Caki2 (cell line): ENCODE measurements around the gene CBFA2T2. TPM values are rescaled to one million over a fixed set of nuclear protein-coding genes. Genes with fewer than 3 reads are reported as not detected.
A peak's percentile ranks its signal among the peaks of the same experiment; 100 is the strongest.
"Not testable (repeated sequence)": the region's sequence is repeated elsewhere in the genome, so short reads cannot be mapped to it uniquely, and the experiment has no call there.

Experiments used
- DNase-seq: peaks from one replicate; pipeline ENCODE4 v3.0.0-alpha.2; 2015; ENCODE audit warnings: low read depth
- in situ Hi-C: cut with HindIII; loops from 2 replicates; pipeline ENCODE4 v1.10.0; 2016; ENCODE audit warnings: low sequenced_read_pairs, low pct_unique_long_range_greater_than_20kb, mixed read lengths
- total RNA-seq: library from RNA; depleted of rRNA; stranded (reverse); fragments of >200 nt; shearing (Covaris generic); gene quantifications from 2 replicates; pipeline ENCODE4 v1.2.3, GENCODE V29; 2014; ENCODE audit warnings: low replicate concordance; rRNA removed

The CBFA2T2 gene
- total RNA-seq: 51.9 and 56.1 TPM in 2 replicates

DNA sequence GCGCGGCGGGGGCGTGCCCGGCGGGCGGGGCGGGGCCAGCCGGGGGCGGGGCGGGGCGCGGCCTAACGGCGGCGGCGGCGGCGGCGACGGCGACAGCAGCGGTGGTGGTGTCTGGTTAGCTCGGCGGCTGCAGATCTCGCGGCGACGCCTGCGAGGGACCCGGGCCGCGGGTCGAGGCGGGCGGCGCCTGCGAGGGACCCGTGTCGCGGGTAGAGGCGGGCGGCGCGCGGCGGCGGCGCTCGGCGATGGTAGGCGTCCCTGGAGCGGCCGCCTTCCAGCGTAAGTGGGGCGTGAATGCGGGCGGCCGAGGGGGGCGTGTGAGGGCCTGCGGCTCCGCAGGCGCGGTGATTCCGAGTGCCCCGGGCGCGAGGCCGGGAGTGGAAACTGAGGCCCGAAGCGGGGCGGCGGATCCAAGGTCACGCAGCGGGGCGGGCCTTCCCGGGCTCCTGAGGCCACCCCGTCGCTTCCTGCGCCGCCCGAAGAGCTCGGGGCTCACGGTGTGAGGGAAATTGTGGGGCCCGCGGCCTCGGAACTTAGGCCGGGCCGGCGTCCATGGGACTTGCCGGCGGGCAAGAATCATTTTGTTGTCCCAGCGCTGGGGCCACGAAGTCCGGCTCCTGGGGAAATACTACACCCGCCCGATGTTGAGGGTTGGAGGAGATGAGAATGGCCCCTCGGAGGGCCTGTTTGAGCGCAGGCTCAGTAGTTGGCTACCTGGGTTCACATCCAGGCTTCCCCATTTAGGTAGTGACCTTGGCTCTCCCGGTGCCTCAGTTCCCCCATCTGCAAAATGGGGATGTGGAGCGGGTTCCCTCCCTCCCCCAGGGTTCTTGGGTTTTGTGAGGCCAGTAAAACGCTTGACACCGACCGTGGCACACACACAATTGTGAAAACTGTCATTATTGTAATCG is at the start of gene CBFA2T2:
CBFA2T2 (plus strand) TSS at position 74 of the 911 bp plus-strand sequence; CDS start at position 246, 172 bp downstream.
- peak; percentile 79 for DNase-seq
- in situ Hi-C loops: no loop called here

DNA sequence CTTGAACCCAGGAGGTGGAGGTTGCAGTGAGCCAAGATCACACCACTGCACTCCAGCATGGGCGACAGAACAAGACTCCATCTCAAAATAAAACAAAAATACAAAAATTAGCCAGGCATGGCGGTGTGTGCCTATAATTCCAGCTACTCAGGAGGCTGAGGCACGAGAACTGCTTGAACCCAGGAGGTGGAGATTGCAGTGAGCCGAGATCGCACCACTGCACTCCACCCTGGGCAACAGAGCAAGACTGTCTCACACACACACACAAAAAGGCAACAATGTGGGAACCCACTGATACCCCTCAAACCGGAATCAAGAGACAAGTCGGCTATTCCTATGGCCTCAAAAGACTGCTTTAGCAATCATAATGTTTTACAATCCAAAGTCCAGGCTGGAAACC is 49.3 kb upstream of the CBFA2T2 start:
- DNase-seq, in situ Hi-C loops: not testable (repeated sequence)

DNA sequence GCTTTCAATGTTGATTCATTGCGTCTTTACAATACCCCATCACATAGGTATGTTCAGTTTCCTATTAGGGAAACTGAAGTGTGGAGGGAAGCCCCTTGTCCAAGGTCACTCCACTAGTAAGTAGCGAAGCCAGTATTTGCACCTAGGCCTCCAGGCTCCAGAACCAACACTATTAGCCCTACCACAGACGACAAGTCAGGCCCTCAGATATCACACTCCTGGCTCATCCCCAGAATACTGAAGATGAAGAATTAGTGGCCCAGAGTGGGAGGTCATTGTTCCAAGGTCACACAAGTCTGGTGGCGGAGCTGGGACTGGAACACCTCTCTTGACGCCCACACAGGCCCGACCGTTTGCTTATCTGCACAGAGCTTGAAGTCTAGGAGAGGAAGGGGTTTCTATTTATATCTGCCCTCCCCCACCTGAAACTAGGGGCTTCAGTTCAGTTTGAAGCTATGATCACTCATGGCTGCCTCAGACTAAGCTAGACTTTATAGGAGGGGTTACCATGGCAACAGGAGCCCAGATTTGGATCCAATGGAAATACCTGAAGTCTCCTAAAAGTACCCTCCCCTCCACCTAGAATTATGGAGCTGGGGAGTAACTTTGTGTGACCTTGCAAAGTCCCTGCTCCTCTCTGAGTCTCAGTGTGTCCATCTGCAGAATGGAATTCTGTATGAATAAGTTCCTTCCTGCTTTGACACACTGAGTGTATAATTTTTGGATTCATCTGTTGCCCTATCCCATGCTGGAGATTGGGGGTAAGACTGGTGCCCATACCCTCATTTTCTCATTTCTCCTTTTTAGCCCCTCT is 48.5 kb upstream of the CBFA2T2 start:
- DNase-seq: no peak
- in situ Hi-C loops: no loop called here

DNA sequence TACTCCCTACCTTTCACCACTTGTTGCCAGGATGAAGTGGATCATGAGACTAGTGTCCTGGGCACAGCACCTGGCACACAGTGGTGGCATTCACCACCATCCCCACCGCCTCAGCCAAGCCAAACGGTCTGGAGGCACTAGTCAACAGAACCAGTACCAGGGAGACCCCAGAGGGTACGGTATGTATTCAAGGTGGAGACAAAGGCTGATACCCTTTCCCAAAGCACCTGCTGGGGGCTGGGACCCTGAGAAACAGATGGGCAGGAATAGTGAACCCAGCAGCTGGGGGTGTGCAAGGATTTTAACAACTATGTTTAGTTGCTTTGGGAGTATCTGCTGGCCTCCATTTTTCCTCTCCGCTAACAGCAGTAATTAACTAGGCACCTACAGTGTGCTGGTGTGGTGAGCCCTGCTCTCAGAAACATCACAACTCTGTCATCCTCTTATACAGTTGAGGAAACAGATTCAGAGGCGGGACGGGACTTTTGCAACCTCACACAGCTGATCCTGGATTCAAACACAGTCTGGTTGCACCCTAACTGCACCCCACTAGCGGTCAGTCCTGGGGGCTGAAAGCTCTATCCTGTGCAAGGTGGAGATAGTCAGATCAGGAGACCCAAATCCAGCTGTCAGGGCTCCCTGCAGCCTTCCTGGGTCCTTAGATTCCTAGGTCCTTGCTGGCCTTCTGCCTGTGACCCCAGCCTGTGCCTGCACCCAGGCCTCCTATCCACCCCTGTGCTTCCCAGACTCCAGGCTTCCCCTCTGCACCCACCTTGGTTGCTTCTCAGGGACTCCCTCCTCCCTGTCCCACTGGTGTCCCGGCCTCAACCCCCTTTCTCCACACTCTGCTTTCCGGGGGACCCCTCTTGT is 47.5 kb upstream of the CBFA2T2 start:
- DNase-seq: no peak
- in situ Hi-C loops: no loop called here

DNA sequence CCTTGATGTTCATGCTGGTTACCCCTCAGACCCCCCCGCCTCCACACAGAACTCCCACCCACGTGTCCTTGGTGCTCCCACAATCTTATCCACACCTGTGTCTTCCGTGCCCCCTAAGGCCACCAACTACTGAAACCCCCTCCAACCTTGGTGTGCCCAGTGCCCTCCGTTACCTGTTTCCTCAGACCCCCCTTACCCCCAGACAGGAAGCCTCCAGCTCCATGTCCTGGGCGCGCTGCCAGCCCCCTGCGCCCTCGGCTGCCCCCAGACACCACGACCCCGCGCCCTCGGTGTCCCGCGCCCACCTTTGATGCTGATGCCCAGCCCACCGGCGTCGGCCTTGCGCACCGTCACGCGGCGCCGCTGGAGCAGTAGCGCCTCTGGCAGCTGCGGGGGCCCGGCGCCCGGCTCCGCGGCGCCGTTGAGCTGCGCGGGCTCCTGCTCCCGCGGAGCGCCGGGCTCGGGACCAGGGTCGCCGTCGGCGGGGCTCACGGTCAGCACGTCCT is 46.8 kb upstream of the CBFA2T2 start:
- no peak for DNase-seq
- in situ Hi-C loops: no loop called here

DNA sequence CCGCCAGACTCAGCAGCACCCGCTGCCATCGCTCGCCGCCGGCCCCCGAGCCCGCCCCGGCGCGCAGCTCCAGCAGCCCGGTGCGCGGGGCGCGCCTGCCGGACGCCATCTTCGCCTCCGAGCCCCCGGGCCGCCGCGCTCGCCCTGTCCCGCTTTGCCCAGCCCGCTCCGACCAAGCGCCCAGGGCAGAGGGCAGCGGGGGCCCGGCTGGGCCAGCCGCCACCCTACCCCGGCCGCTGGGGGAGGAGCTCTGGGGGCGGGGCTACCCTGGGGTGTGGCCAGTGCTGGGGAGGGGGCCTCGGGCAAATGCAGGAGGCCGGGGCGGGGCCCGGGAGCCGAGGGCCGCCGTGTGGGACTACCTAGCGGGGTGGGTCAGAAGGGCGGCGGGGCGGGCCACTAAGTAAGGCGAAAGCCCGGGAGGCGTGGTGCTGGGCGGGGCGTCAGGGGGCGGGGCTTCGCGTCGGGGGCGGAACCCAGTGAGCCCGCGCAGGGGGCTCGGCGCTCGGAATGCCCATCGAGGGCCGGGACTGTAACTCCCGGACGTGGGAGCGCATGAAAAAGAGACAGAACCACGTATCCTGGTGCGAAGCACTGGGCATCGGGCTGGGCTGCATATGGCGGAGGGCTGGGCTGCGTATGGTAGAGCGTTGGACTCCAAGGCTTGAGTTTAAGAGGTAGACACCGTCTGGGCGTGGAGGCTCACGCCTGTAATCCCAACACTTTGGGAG is 46.2 kb upstream of the CBFA2T2 start, which contains the start of gene SNTA1:
SNTA1 (minus strand) TSS at position 252 of the 728 bp plus-strand sequence; CDS start at position 109, 143 bp downstream.
- in situ Hi-C loops: no loop called here

DNA sequence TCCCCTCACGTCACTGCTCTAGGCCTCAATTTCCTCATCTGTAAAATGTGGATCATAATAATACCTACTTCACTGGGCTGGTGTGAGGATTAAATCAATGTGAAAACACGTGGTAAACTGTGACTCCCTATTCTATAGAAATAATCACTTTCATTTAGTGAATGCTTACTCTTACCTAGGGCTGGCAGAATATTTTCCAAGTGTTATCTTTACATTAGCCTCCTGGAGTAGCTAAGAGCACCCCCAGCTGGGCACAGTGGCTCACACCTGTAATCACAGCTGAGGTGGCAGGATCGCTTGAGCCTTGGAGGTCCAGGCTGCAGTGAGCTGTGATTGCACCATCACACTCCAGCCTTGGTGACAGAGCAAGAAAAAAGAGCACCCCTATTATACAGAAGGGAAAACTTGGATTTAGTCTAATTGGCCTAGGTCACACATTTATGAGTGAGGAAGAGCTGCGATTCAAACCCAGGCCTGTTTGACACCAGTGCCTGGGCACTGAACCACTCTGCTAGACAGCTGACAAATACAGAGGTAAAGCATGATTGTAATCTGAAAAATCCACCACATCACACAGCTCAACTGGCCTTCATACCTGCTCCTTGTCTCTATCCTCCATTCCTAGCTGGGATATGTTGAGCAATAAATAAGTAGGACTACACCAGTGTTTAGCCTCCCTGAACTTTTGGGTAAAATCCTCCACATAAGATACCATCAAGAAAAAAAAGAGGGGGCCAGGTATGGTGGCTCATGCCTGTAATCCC is 44.9 kb upstream of the CBFA2T2 start:
- in situ Hi-C loops: no loop called here
- peak; percentile 31 for DNase-seq

More for the DNA sequence above, 46.2 kb upstream of the CBFA2T2 start, which contains the start of gene SNTA1:
- peak; percentile 75 for DNase-seq

DNA sequence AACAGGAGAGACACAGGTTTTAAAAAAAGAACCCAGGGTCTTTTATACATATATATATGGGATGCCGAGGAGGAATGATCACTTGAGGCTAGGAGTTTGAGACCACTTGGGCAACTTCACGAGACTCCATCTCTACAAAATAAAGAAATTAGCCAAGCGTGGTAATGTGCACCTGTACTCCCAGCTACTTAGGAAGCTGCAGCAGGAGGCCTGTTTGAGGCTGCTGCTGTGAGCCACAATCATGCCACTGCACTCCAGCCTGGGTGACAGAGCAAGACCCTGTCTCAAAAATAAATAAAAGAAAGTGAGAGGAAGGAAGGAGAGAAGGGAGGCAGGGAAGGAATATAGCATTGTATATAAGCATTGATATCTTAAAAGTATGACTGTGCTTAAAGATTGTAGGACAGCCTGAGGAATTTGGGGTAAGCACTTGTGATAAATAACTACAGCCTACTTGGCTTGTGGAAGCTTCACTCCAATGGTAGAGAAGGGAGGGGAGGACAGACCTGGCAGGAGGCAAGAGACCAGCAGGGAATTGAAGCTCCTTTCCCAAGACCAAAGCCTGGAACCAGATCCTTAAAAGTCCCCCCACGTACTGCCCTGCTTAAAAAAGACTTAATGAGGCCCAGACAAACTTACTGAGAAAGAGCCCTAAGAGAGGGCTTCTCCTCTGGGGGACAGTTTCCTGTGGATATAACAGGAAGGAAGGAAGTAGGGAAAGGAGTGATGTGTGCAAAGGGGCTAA is 43.8 kb upstream of the CBFA2T2 start:
- in situ Hi-C loops: no loop called here
- DNase-seq: no peak

DNA sequence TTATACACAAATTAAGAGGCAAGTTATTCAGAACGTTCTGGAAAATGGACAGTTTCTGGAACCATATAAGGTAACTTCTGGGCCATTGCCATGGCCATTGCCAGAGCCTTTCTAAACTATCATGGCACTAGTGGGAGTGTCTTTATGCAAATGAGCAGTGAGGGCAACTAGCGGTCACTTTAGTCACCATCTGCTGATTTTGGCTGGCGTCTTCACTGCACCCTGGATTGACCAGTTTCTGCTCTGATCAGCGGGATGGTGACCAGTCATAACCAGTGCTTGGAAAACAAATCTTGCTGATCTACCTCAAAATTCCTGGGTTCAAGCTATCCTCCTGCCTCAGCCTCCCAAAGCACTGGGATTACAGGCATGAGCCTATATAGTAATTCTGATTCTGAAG is 39.0 kb upstream of the CBFA2T2 start:
- peak; percentile 71 for DNase-seq
- in situ Hi-C loops: no loop called here

DNA sequence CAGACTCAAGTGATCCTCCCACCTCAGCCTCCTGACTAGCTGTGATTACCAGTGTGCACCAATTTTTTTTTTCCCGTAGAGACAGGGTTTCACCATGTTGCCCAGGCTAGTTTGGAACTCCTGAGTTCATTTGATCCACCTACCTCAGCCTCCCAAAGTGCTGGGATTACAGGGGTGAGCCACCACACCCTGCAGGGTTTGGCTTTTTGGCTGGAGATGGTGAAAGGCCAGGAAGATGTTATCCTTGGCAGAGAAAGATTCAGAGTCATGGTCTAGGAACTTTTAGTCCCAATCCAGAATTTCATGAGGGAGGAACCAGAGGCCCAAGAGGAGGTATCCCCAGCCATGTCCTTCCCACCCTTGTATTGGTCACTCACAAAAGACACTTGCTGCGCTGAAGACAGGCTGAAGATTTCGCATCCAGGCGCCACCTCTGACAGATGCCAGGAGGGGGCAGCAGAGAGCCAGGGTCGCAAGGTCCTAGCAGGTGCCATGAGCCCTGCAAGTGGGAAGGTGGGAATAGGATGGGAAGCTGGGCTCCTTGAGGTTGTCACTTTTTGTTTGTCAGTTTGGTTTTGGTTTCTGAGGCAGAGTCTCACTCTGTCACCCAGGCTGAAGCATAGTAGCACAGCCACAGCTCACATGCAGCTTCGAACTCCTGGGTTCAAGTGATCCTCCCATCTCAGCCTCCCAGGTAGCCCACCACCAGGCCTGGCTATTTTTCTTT is 32.8 kb upstream of the CBFA2T2 start:
- peak; percentile 75 for DNase-seq
- in situ Hi-C loops: not testable (repeated sequence)

DNA sequence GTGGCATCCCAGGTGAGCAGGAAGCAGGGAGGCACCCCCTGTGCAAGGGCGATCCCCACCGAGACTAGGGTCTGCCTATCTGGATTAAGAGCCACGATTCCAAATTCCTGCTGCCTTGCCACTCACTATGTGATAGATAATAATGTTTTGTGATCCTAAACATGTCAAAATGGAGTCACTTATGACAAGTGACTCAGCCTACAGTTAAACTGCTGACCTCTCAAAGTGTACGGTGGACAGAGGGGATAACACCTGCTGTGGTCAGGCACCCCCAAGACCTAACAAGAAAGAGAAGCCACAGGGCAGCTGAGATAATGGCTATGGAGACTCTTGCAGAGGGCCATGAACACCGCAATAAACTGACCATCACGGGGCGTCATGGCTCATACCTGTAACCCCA is 30.3 kb upstream of the CBFA2T2 start:
- in situ Hi-C loops: no loop called here
- DNase-seq: no peak

DNA sequence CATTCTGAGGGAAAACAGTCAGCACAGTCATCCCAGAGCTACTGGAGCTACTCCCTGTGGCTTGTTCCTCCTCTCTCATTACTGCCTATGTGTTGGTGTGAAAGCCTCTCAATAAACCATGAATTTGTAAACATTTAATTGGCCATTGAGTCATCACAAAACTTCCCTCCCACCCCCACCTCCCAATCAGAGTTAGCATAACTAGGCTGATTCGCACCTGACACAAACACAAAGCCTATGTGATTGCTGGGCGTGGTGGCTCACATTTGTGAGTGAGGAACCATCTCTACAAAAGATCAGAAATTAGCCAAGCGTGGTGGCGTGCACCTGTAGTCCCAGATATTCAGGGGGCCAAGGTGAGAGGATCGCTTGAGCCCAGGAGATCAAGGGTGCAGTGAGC is 29.2 kb upstream of the CBFA2T2 start:
- in situ Hi-C loops: no loop called here
- DNase-seq: no peak

DNA sequence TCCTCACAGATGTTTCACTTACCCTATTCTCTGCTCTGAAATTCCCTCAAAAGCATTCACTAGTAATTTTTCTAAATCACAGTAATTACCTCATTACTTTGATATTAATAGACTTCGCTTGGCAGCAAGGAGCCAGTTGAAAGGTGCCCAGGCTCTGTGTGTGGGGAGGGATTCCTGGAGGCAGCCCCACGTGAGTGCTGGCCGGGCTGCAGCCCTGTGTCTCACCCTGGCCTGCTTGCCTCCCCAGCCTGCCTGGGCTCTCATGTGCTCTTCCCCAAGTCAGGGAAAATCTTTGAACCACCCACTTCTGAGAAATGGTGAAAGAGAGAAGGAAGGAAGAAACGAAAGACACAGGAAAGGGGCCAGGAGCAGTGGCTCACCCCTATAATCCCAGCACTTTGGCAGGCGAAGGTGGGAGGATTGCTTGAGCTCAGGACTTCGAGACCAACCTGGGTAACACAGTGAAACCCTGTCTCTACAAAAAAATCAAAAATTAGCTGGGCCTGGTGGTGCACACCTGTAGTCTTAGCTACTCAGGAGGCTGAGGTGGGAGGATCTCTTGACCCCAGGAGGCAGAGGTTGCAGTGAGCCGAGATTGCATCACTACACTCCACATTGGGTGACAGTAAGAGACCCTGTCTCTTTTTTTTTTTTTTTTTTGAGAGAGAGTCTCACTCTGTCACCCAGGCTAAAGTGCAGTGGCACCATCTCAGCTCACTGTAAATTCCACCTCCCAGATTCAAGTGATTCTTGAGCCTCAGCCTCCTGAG is 26.4 kb upstream of the CBFA2T2 start:
- in situ Hi-C loops: no loop called here
- no peak for DNase-seq

DNA sequence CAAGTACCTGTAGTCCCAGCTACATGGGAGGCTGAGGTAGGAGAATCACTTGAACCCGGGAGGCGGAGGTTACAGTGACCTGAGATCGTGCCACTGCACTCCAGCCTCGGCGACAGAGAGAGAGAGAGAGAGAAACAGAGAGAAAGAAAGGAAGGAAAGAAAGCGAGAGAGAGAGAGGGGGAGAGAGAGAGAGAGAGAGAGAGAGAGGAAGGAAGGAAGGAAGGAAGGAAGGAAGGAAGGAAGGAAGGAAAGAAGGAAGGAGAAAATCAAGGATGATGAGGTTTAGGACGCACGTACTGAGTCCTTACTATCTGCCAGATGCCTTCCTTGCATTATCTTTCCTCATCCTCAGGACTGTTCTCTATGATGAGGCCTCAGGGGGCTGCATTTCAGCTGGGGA is 25.1 kb upstream of the CBFA2T2 start:
- in situ Hi-C loops, DNase-seq: not testable (repeated sequence)
